GM12878 (cell line): ENCODE measurements around the gene NUDT3. TPM values are rescaled to one million over a fixed set of nuclear protein-coding genes. Genes with fewer than 3 reads are reported as not detected.

ENCODE experiments used
- ATAC-seq: fragments of 200-7000 bp; cut with Tn5 transposase; 3 replicates; pipeline ENCODE4 v1.9.1; 2020; ENCODE audit warnings: mild to moderate bottlenecking, moderate library complexity
- BruUV-seq: library from RNA; stranded (reverse); fragments of 400-500 nt; replicated peaks from 2 replicates; lab custom pipeline; 2021; lab: Mats Ljungman, UMichigan
- CTCF ChIA-PET: fragments of 300-600 bp; sonication (Branson Sonifier 250); formaldehyde crosslinking; extraction: SDS; loops from one replicate; lab custom pipeline; 2021; ENCODE audit warnings: inconsistent platforms; lab: Yijun Ruan, JAX
- POLR2A ChIA-PET: fragments of 350-600 bp; formaldehyde crosslinking; extraction: SDS; loops from one replicate; lab custom pipeline; 2021; ENCODE audit warnings: inconsistent platforms; lab: Charles Lee
- RAD21 ChIA-PET: fragments of 300-600 bp; sonication (Branson Sonifier 250); formaldehyde crosslinking; loops from one replicate; lab custom pipeline; 2023; ENCODE audit warnings: antibody characterized with exemption; ENCODE audit not compliant: unreplicated experiment; lab: Charles Lee
- SMC1A ChIA-PET: fragments of 300-600 bp; sonication (Branson Sonifier 250); formaldehyde crosslinking; loops from one replicate; lab custom pipeline; 2023; ENCODE audit not compliant: unreplicated experiment, uncharacterized antibody; lab: Charles Lee
- DNase-seq: peaks from one replicate; pipeline ENCODE4 v3.0.0-alpha.2; 2011; ENCODE audit warnings: low read depth, low spot score
- FAIRE-seq: peaks from 3 replicates; lab custom pipeline; 2011; peaks lifted over from hg19 to GRCh38; lab: Jason Lieb, UNC
- H2AFZ ChIP-seq: 2 replicates; pipeline ENCODE4 v1.6.0; 2011; ENCODE audit warnings: low read depth, low read length, control low read depth; ENCODE audit not compliant: control insufficient read depth
- H3K27ac ChIP-seq: 2 replicates; pipeline ENCODE4 v1.5.1; 2011; ENCODE audit warnings: control low read depth; ENCODE audit not compliant: control insufficient read depth, insufficient read depth
- H3K27me3 ChIP-seq, 2 experiments: replicated peaks in 1 of 2; 2 replicates each; pipeline versions ENCODE4 v1.6.0 to v1.6.1; 2011; ENCODE audit warnings: low read length in 1 of 2; ENCODE audit not compliant: control insufficient read depth in 2 of 2, insufficient read depth in 2 of 2
- H3K36me3 ChIP-seq, 2 experiments: 2 replicates each; pipeline ENCODE4 v1.5.1; 2011; ENCODE audit warnings: low read length in 1 of 2; ENCODE audit not compliant: control insufficient read depth in 2 of 2, insufficient read depth in 2 of 2
- H3K4me1 ChIP-seq: 2 replicates; pipeline ENCODE4 v1.6.1; 2011; ENCODE audit warnings: mild to moderate bottlenecking, low read length, moderate library complexity, mixed read lengths; ENCODE audit not compliant: control insufficient read depth, insufficient read depth
- H3K4me2 ChIP-seq: 2 replicates; pipeline ENCODE4 v1.6.0; 2011; ENCODE audit warnings: control low read depth; ENCODE audit not compliant: control insufficient read depth, insufficient read depth
- H3K4me3 ChIP-seq: fragments of 200-600 bp; sonication (generic); 2 replicates; pipeline ENCODE4 v1.5.1; 2016
- H3K79me2 ChIP-seq: 2 replicates; pipeline ENCODE4 v1.6.0; 2011; ENCODE audit warnings: low read length; ENCODE audit not compliant: control insufficient read depth, insufficient read depth
- H3K9ac ChIP-seq: 2 replicates; pipeline ENCODE4 v1.8.0; 2011; ENCODE audit warnings: low read length, control low read depth, mixed read lengths; ENCODE audit not compliant: control insufficient read depth, insufficient read depth
- H3K9me3 ChIP-seq: replicated peaks from 3 replicates; pipeline ENCODE4 v1.5.1; 2011; ENCODE audit warnings: mild to moderate bottlenecking, low read length; ENCODE audit not compliant: control insufficient read depth, insufficient read depth
- H4K20me1 ChIP-seq: 2 replicates; pipeline ENCODE4 v1.6.0; 2011; ENCODE audit not compliant: control insufficient read depth, insufficient read depth
- ATF7 ChIP-seq: fragments of 450-650 bp; IDR thresholded peaks from 2 replicates; pipeline ENCODE4 v1.6.1; 2016; ENCODE audit warnings: low read depth, mild to moderate bottlenecking
- EP300 ChIP-seq, 2 experiments: fragments of 150-350 bp in 1 of 2; IDR thresholded peaks; 2 replicates each; pipeline ENCODE4 v1.6.1; 2011 to 2012; ENCODE audit warnings: low read depth in 2 of 2, low read length in 2 of 2, borderline replicate concordance in 1 of 2, improper control_type of control experiment in 1 of 2, inconsistent platforms in 1 of 2; ENCODE audit not compliant: control insufficient read depth in 1 of 2
- IRF4 ChIP-seq: IDR thresholded peaks from 2 replicates; pipeline ENCODE4 v1.6.1; 2011; ENCODE audit warnings: low read depth, low read length
- NR2C2 ChIP-seq: IDR thresholded peaks from 2 replicates; pipeline ENCODE4 v1.6.1; 2011; ENCODE audit warnings: borderline replicate concordance, low read depth; ENCODE audit not compliant: control insufficient read depth, insufficient read length
- PKNOX1 ChIP-seq: fragments of 450-650 bp; IDR thresholded peaks from 2 replicates; pipeline ENCODE4 v1.6.1; 2016; ENCODE audit warnings: mild to moderate bottlenecking
- WGBS: methylation state at CpG from one replicate; pipeline ENCODE4 v1.1.6; 2016; ENCODE audit warnings: low lambda C conversion rate; ENCODE audit not compliant: insufficient replicate concordance, insufficient coverage; ENCODE audit errors: missing lambda C conversion rate; 5-methylcytosine and 5-hydroxymethylcytosine counted together
- in situ Hi-C: fragments of 300-500 bp; cut with MboI; formaldehyde crosslinking; loops from 9 replicates; pipeline ENCODE4 v1.14.3; 2018; ENCODE audit warnings: mixed read lengths
- intact Hi-C: fragments of 100-400 bp; cut with micrococcal nuclease; formaldehyde crosslinking; loops from one replicate; pipeline ENCODE4 v1.14.2; 2022; ENCODE audit not compliant: unreplicated experiment
- polyA plus RNA-seq, 11 experiments: library from polyadenylated mRNA; depleted of rRNA in 4 of 11; unstranded in 6 of 11; stranded (reverse) in 5 of 11; fragments of >200 nt; fragmentation: Nextera tagmentation in 4 of 11; fragmentation: Illumina TruSeq in 1 of 11; extraction: Ambion mirVana in 4 of 11; extraction: Trizol in 1 of 11; gene quantifications; 1 replicate in 1 of 11; 2 replicates in 10 of 11; pipeline versions ENCODE4 v1.2.1 to v1.2.3, GENCODE V29; 2011 to 2016; ENCODE audit warnings: inconsistent platforms in 2 of 11, missing spikeins in 2 of 11, low read depth in 1 of 11
- total RNA-seq, 4 experiments: library from RNA; depleted of rRNA in 3 of 4; stranded (reverse); fragments of >200 nt in 3 of 4; fragmentation: Illumina TruSeq in 1 of 4; extraction: Trizol in 1 of 4; gene quantifications; 2 replicates each; pipeline versions ENCODE4 v1.2.1 to v1.2.3, GENCODE V29; 2013 to 2021

The NUDT3 gene
- total and polyA plus RNA-seq, 10 of the 15 experiments (the other 5 are each of a cell fraction or from before 2014, with no cell fraction given), result 2.4 to 32.3 (median 25.5) TPM

- peak; percentile 88 for TF ChIP-seq ATF7
- TF ChIP-seq IRF4, result no peak
- 0 out of 2 replicates have a peak, but pooled peaks have one; percentile 13 for TF ChIP-seq PKNOX1
- TF ChIP-seq, all 136 proteins: peak for 5
Observed at GRCh38 chr6:34248198-34248726, 144.2 kb downstream of the NUDT3 start (continued).

GRCh38 chr6:34247481-34248197, 144.8 kb downstream of the NUDT3 start:
- ATAC-seq (no peak), FAIRE-seq (no peak), DNase-seq (no peak)
- intact Hi-C loops (loop anchor here (2.0 to 5.0 kb wide), 3 partner anchors 51 to 360 kb away; partner anchors contain the start of gene NUDT3), in situ Hi-C loops (loop anchor here (25.0 kb wide), 1 partner anchor 365 kb away; no protein-coding TSS in a partner anchor)
- Histone ChIP-seq H3K27me3 (no peaks in the 10 kb centered on the region), H2AFZ (no peak overlapping the region), H3K4me1 (peaks cover 19% of the 10 kb centered on the region), H3K9ac (peak overlapping the region; percentile 91), H4K20me1 (no peaks in the 10 kb centered on the region), H3K4me2 (peak overlapping the region; percentile 99), H3K27ac (peak overlapping the region; percentile 78; the same call in 1 of the 2 replicates), H3K9me3 (no peaks in the 10 kb centered on the region), H3K4me3 (peak overlapping the region; percentile 81), H3K79me2 (peaks cover 9% of the 10 kb centered on the region), H3K36me3 (peaks cover 11 to 12% of the 10 kb centered on the region in 2 experiments)
- 56% methylated on average over 6 of the region's 6 CpGs for WGBS
- ChIA-PET SMC1A (interaction anchor here (0.5 to 6.6 kb wide), 8 partner anchors 49 to 1943 kb away, joined by 3 to 152 read pairs (median 13); partner anchors contain the start of genes NUDT3 and RPS10), CTCF (interaction anchor here (0.7 to 6.7 kb wide), 14 partner anchors 17 to 892 kb away, joined by 3 to 180 read pairs (median 6); partner anchors contain the start of gene NUDT3), RAD21 (interaction anchor here (0.7 to 5.1 kb wide), 13 partner anchors 11 to 892 kb away, joined by 3 to 148 read pairs (median 7); partner anchors contain the start of genes HMGA1 and NUDT3), POLR2A (interaction anchor here (0.5 to 4.4 kb wide), 6 partner anchors 11 to 654 kb away, joined by 4 to 41 read pairs (median 6); partner anchors contain the start of gene HMGA1)
- BruUV-seq, result no TSS peak
- TF ChIP-seq EP300 (IDR thresholded peaks at IDR 0.05; ENCODE audit: borderline replicate concordance in 1 of 2, control insufficient read depth in 1 of 2, low read depth in 2 of 2, low read length in 2 of 2) (no peak), NR2C2 (peak; percentile 15)
